ENCODE measurements around the gene EXOC7.

Gene EXOC7

GRCh38 chr17:76135810-76136188 lies 32.2 kb upstream of the EXOC7 start:
- Histone ChIP-seq H3K9me3 (no peaks in the 10 kb centered on the region), H3K4me1 (peaks cover 2% of the 10 kb centered on the region; the same call in 1 of the 2 replicates), H3K4me3 (ENCODE audit: low read depth, low read length) (no peak overlapping the region), H3K27me3 (peaks cover 3% of the 10 kb centered on the region; the same call in 1 of the 2 replicates), H3K36me3 (no peaks in the 10 kb centered on the region)
- no peak for DNase-seq
- no peak for TF ChIP-seq CTCF (IDR thresholded peaks at IDR 0.05; ENCODE audit: low read depth, low read length)

- Histone ChIP-seq H3K4me1 (peaks cover 2% of the 10 kb centered on the region; the same call in 1 of the 2 replicates), H3K9me3 (no peaks in the 10 kb centered on the region), H3K27me3 (0 out of 2 replicates have a peak, but pooled peaks cover 3% of the 10 kb centered on the region), H3K4me3 (ENCODE audit: low read depth, low read length) (no peak overlapping the region), H3K36me3 (no peaks in the 10 kb centered on the region)
- no peak for DNase-seq
- no peak for TF ChIP-seq CTCF (IDR thresholded peaks at IDR 0.05; ENCODE audit: low read depth, low read length)
Measured at GRCh38 chr17:76134911-76135809, 31.6 kb upstream of the EXOC7 start.

GRCh38 chr17:76132574-76133338 lies 29.2 kb upstream of the EXOC7 start:
- H3K36me3 ChIP-seq = no peaks in the 10 kb centered on the region
- H3K9me3 ChIP-seq = no peaks in the 10 kb centered on the region
- H3K27me3 ChIP-seq = no peaks in the 10 kb centered on the region
- DNase-seq = no peak
- no peak overlapping the region for H3K4me3 ChIP-seq (ENCODE audit: low read depth, low read length)
- TF ChIP-seq CTCF (IDR thresholded peaks at IDR 0.05; ENCODE audit: low read depth, low read length) = no peak
- H3K4me1 ChIP-seq = no peaks in the 10 kb centered on the region

GRCh38 chr17:76131692-76132573 lies 28.3 kb upstream of the EXOC7 start:
- H3K4me1 ChIP-seq = no peaks in the 10 kb centered on the region
- TF ChIP-seq CTCF (IDR thresholded peaks at IDR 0.05; ENCODE audit: low read depth, low read length) = no peak
- DNase-seq = no peak

GRCh38 chr17:76131051-76131691 lies 27.6 kb upstream of the EXOC7 start:
- H3K4me3 ChIP-seq (ENCODE audit: low read depth, low read length) = no peak overlapping the region
- no peaks in the 10 kb centered on the region for H3K27me3 ChIP-seq
- H3K36me3 ChIP-seq = no peaks in the 10 kb centered on the region
- H3K9me3 ChIP-seq = no peaks in the 10 kb centered on the region
- no peak for TF ChIP-seq CTCF (IDR thresholded peaks at IDR 0.05; ENCODE audit: low read depth, low read length)
- H3K4me1 ChIP-seq = no peaks in the 10 kb centered on the region
- DNase-seq = no peak

More at GRCh38 chr17:76131692-76132573, 28.3 kb upstream of the EXOC7 start:
- H3K27me3 ChIP-seq = no peaks in the 10 kb centered on the region
- H3K36me3 ChIP-seq = no peaks in the 10 kb centered on the region
- no peaks in the 10 kb centered on the region for H3K9me3 ChIP-seq
- H3K4me3 ChIP-seq (ENCODE audit: low read depth, low read length) = no peak overlapping the region
